ENCODE measurements around the gene STH. TPM values are rescaled to one million over a fixed set of nuclear protein-coding genes. Genes with fewer than 3 reads are reported as not detected.

The STH gene
- polyA plus RNA-seq, 1 donor (not counting 4 experiments of a cell fraction or from before 2014, with no cell fraction given) = not detected

- TF ChIP-seq CTCF (optimal IDR thresholded peaks at IDR 0.05 in 1 of 3, IDR thresholded peaks at IDR 0.05 in 1 of 3, conservative IDR thresholded peaks at IDR 0.05 in 1 of 3; ENCODE audit: extremely low read depth in 1 of 3, insufficient read depth in 2 of 3, low read length in 3 of 3) (no peak), EZH2 (IDR thresholded peaks at IDR 0.05; ENCODE audit: low read length) (no peak)
- Histone ChIP-seq H3K79me2 (ENCODE audit: control insufficient read depth, insufficient read depth, low read length) (no peaks in the 10 kb centered on the region), H3K4me1 (ENCODE audit: control insufficient read depth, extremely low read depth, insufficient read depth, low read length) (no peaks in the 10 kb centered on the region), H3K9me3 (ENCODE audit: control insufficient read depth, low read depth, low read length) (no peaks in the 10 kb centered on the region), H4K20me1 (ENCODE audit: control insufficient read depth, extremely low read depth, insufficient read depth, low read length) (no peaks in the 10 kb centered on the region), H3K27me3 (ENCODE audit: control insufficient read depth, extremely low read depth, insufficient read depth, low read length) (no peaks in the 10 kb centered on the region), H3K9me1 (ENCODE audit: control insufficient read depth, extremely low read depth, insufficient read depth, low read length) (no peaks in the 10 kb centered on the region), H2AFZ (ENCODE audit: control insufficient read depth, low read length) (no peak overlapping the region), H3K9ac (ENCODE audit: control insufficient read depth, extremely low read depth, insufficient read depth, low read length) (no peak overlapping the region), H3K36me3 (ENCODE audit: control insufficient read depth in 2 of 2, extremely low read depth in 1 of 2, insufficient read depth in 2 of 2, low read length in 2 of 2) (peaks cover 36 to 40% of the 10 kb centered on the region in 2 experiments), H3K27ac (ENCODE audit: control insufficient read depth, insufficient read depth, low read length) (no peak overlapping the region), H3K4me3 (ENCODE audit: control insufficient read depth in 2 of 3, extremely low read depth in 1 of 3, insufficient read depth in 2 of 3, low read depth in 1 of 3, low read length in 3 of 3) (no peak overlapping the region), H3K4me2 (ENCODE audit: control insufficient read depth, extremely low read depth, insufficient read depth, low read depth, low read length) (no peak overlapping the region)
- dilution Hi-C loops (cut with MboI; ENCODE audit: extremely low pct_ligation_motif_present, low sequenced_read_pairs) = no loop called here
- DNase-seq (ENCODE audit: low read depth, low spot score) (no peak), FAIRE-seq (no peak)
Observed at GRCh38 chr17:46031920-46032319, 32.9 kb downstream of the STH start.

GRCh38 chr17:46032909-46033308 lies 33.9 kb downstream of the STH start:
- no peaks in the 10 kb centered on the region for H3K27me3 ChIP-seq (ENCODE audit: control insufficient read depth, extremely low read depth, insufficient read depth, low read length)
- H3K36me3 ChIP-seq (ENCODE audit: control insufficient read depth in 2 of 2, extremely low read depth in 1 of 2, insufficient read depth in 2 of 2, low read length in 2 of 2) = peaks cover 41 to 44% of the 10 kb centered on the region in 2 experiments
- H3K9ac ChIP-seq (ENCODE audit: control insufficient read depth, extremely low read depth, insufficient read depth, low read length) = no peak overlapping the region
- no peaks in the 10 kb centered on the region for H3K9me3 ChIP-seq (ENCODE audit: control insufficient read depth, low read depth, low read length)
- H3K79me2 ChIP-seq (ENCODE audit: control insufficient read depth, insufficient read depth, low read length) = no peaks in the 10 kb centered on the region
- dilution Hi-C loops (cut with MboI; ENCODE audit: extremely low pct_ligation_motif_present, low sequenced_read_pairs) = no loop called here
- no peaks in the 10 kb centered on the region for H4K20me1 ChIP-seq (ENCODE audit: control insufficient read depth, extremely low read depth, insufficient read depth, low read length)
- H2AFZ ChIP-seq (ENCODE audit: control insufficient read depth, low read length) = no peak overlapping the region
- H3K4me2 ChIP-seq (ENCODE audit: control insufficient read depth, extremely low read depth, insufficient read depth, low read depth, low read length) = no peak overlapping the region
- no peak overlapping the region for H3K4me3 ChIP-seq (ENCODE audit: control insufficient read depth in 2 of 3, extremely low read depth in 1 of 3, insufficient read depth in 2 of 3, low read depth in 1 of 3, low read length in 3 of 3)
- H3K27ac ChIP-seq (ENCODE audit: control insufficient read depth, insufficient read depth, low read length) = no peak overlapping the region
- no peaks in the 10 kb centered on the region for H3K9me1 ChIP-seq (ENCODE audit: control insufficient read depth, extremely low read depth, insufficient read depth, low read length)
- TF ChIP-seq CTCF (optimal IDR thresholded peaks at IDR 0.05 in 1 of 3, IDR thresholded peaks at IDR 0.05 in 1 of 3, conservative IDR thresholded peaks at IDR 0.05 in 1 of 3; ENCODE audit: extremely low read depth in 1 of 3, insufficient read depth in 2 of 3, low read length in 3 of 3) (no peak), EZH2 (IDR thresholded peaks at IDR 0.05; ENCODE audit: low read length) (no peak)
- no peak for FAIRE-seq
- H3K4me1 ChIP-seq (ENCODE audit: control insufficient read depth, extremely low read depth, insufficient read depth, low read length) = no peaks in the 10 kb centered on the region
- no peak for DNase-seq (ENCODE audit: low read depth, low spot score)
